Measurements from ENCODE around the gene CIAO2A.
A peak's percentile ranks its signal among the peaks of the same experiment; 100 is the strongest.

The CIAO2A gene

GRCh38 chr15:64034519-64034918 is 59.1 kb downstream of the CIAO2A start:
- H3K9ac ChIP-seq: no peak overlapping the region
- TF ChIP-seq Cebpa-rat (IDR thresholded peaks at IDR 0.05): no peak
- H3K4me3 ChIP-seq: no peak overlapping the region
- no peaks in the 10 kb centered on the region for H4K20me1 ChIP-seq
- H3K27me3 ChIP-seq: 0 out of 22 replicates have a peak, but pooled peaks cover 0 to under 1% (median 0%) of the 10 kb centered on the region in 11 experiments
- H3K4me1 ChIP-seq: peaks cover 8 to 17% (median 12%) of the 10 kb centered on the region in 10 experiments; a peak in 14 of 20 replicates
- no peaks in the 10 kb centered on the region for H3K36me3 ChIP-seq
- no peaks in the 10 kb centered on the region for H3K9me3 ChIP-seq (replicated peaks in 1 of 11)
- H3K4me2 ChIP-seq: no peak overlapping the region
- H3K27ac ChIP-seq: no peak overlapping the region

GRCh38 chr15:64032329-64032728 is 61.3 kb downstream of the CIAO2A start:
- H3K9me3 ChIP-seq (replicated peaks in 1 of 11): no peaks in the 10 kb centered on the region
- no peaks in the 10 kb centered on the region for H4K20me1 ChIP-seq
- H3K27ac ChIP-seq: no peak overlapping the region
- H3K4me3 ChIP-seq: no peak overlapping the region
- no peaks in the 10 kb centered on the region for H3K36me3 ChIP-seq
- H3K4me2 ChIP-seq: peak overlapping the region in 7 of 11 experiments; percentile 15 to 34 (median 21); a peak in 6 of 22 replicates
- H3K27me3 ChIP-seq: no peaks in the 10 kb centered on the region
- no peak overlapping the region for H3K9ac ChIP-seq
- peaks cover 0 to 13% (median 8%) of the 10 kb centered on the region in 10 experiments; a peak in 13 of 20 replicates for H3K4me1 ChIP-seq
- no peak for TF ChIP-seq Cebpa-rat (IDR thresholded peaks at IDR 0.05)

GRCh38 chr15:64030123-64030522 is 63.5 kb downstream of the CIAO2A start:
- no peaks in the 10 kb centered on the region for H3K27me3 ChIP-seq
- H3K4me1 ChIP-seq: peaks cover 0 to 20% (median 8%) of the 10 kb centered on the region in 10 experiments; a peak in 9 of 20 replicates
- H3K36me3 ChIP-seq: no peaks in the 10 kb centered on the region
- no peak overlapping the region for H3K4me2 ChIP-seq
- no peak overlapping the region for H3K4me3 ChIP-seq
- no peak overlapping the region for H3K27ac ChIP-seq
- no peaks in the 10 kb centered on the region for H3K9me3 ChIP-seq (replicated peaks in 1 of 11)
- no peak for TF ChIP-seq Cebpa-rat (IDR thresholded peaks at IDR 0.05)
- no peaks in the 10 kb centered on the region for H4K20me1 ChIP-seq
- no peak overlapping the region for H3K9ac ChIP-seq

- Histone ChIP-seq H3K36me3 (no peaks in the 10 kb centered on the region), H3K9me3 (replicated peaks in 1 of 11) (no peaks in the 10 kb centered on the region), H3K4me2 (no peak overlapping the region), H4K20me1 (no peaks in the 10 kb centered on the region), H3K27ac (no peak overlapping the region), H3K27me3 (no peaks in the 10 kb centered on the region), H3K4me3 (no peak overlapping the region), H3K4me1 (peaks cover 0 to 25% (median 12%) of the 10 kb centered on the region in 10 experiments; a peak in 14 of 20 replicates), H3K9ac (no peak overlapping the region)
- no peak for TF ChIP-seq Cebpa-rat (IDR thresholded peaks at IDR 0.05)
Observed at GRCh38 chr15:64029633-64030032, 64.0 kb downstream of the CIAO2A start.

GRCh38 chr15:64029110-64029509 is 64.5 kb downstream of the CIAO2A start:
- Histone ChIP-seq H3K36me3 (no peaks in the 10 kb centered on the region), H3K4me3 (no peak overlapping the region), H3K9me3 (replicated peaks in 1 of 11) (no peaks in the 10 kb centered on the region), H3K4me2 (no peak overlapping the region), H3K27ac (no peak overlapping the region), H3K9ac (no peak overlapping the region), H3K4me1 (peaks cover 0 to 31% (median 17%) of the 10 kb centered on the region in 10 experiments; a peak in 14 of 20 replicates), H3K27me3 (no peaks in the 10 kb centered on the region), H4K20me1 (no peaks in the 10 kb centered on the region)
- TF ChIP-seq Cebpa-rat (IDR thresholded peaks at IDR 0.05): no peak

GRCh38 chr15:64026591-64026990 is 67.0 kb downstream of the CIAO2A start:
- no peak overlapping the region for H3K27ac ChIP-seq
- no peak overlapping the region for H3K4me2 ChIP-seq
- no peak overlapping the region for H3K9ac ChIP-seq
- TF ChIP-seq Cebpa-rat (IDR thresholded peaks at IDR 0.05): no peak
- peaks cover 0 to 22% (median 11%) of the 10 kb centered on the region in 10 experiments; a peak in 13 of 20 replicates for H3K4me1 ChIP-seq
- H3K27me3 ChIP-seq: no peaks in the 10 kb centered on the region
- no peaks in the 10 kb centered on the region for H4K20me1 ChIP-seq
- no peak overlapping the region for H3K4me3 ChIP-seq
- no peaks in the 10 kb centered on the region for H3K36me3 ChIP-seq
- H3K9me3 ChIP-seq (replicated peaks in 1 of 11): peaks cover 0 to 1% (median 0%) of the 10 kb centered on the region in 11 experiments; a peak in 7 of 22 replicates

- Histone ChIP-seq H3K9me3 (replicated peaks in 1 of 11) (peaks cover 8 to 20% (median 14%) of the 10 kb centered on the region in 11 experiments; a peak in 19 of 22 replicates), H3K27ac (no peak overlapping the region), H3K4me2 (peak overlapping the region in 8 of 11 experiments; percentile 21 to 52 (median 34); a peak in 14 of 22 replicates), H3K9ac (no peak overlapping the region), H3K4me3 (no peak overlapping the region), H4K20me1 (no peaks in the 10 kb centered on the region), H3K36me3 (no peaks in the 10 kb centered on the region), H3K27me3 (no peaks in the 10 kb centered on the region), H3K4me1 (peaks cover 0 to 22% (median 11%) of the 10 kb centered on the region in 10 experiments; a peak in 13 of 20 replicates)
- no peak for TF ChIP-seq Cebpa-rat (IDR thresholded peaks at IDR 0.05)
Observed at GRCh38 chr15:64024172-64025050, 69.2 kb downstream of the CIAO2A start.

GRCh38 chr15:64023220-64023619 is 70.4 kb downstream of the CIAO2A start:
- H3K9me3 ChIP-seq (replicated peaks in 1 of 11): peaks cover 8 to 20% (median 14%) of the 10 kb centered on the region in 11 experiments; a peak in 19 of 22 replicates
- H3K27ac ChIP-seq: no peak overlapping the region
- no peaks in the 10 kb centered on the region for H3K27me3 ChIP-seq
- TF ChIP-seq Cebpa-rat (IDR thresholded peaks at IDR 0.05): no peak
- H3K4me3 ChIP-seq: no peak overlapping the region
- H3K4me2 ChIP-seq: no peak overlapping the region
- H4K20me1 ChIP-seq: no peaks in the 10 kb centered on the region
- peaks cover 0 to 22% (median 11%) of the 10 kb centered on the region in 10 experiments; a peak in 13 of 20 replicates for H3K4me1 ChIP-seq
- no peak overlapping the region for H3K9ac ChIP-seq
- no peaks in the 10 kb centered on the region for H3K36me3 ChIP-seq

- Histone ChIP-seq H3K36me3 (no peaks in the 10 kb centered on the region), H3K4me3 (no peak overlapping the region), H3K9ac (no peak overlapping the region), H3K27me3 (no peaks in the 10 kb centered on the region), H4K20me1 (no peaks in the 10 kb centered on the region), H3K9me3 (replicated peaks in 1 of 11) (peaks cover 8 to 20% (median 14%) of the 10 kb centered on the region in 11 experiments; a peak in 19 of 22 replicates), H3K27ac (no peak overlapping the region), H3K4me1 (peaks cover 0 to 22% (median 11%) of the 10 kb centered on the region in 10 experiments; a peak in 13 of 20 replicates), H3K4me2 (no peak overlapping the region)
- TF ChIP-seq Cebpa-rat (IDR thresholded peaks at IDR 0.05): no peak
Observed at GRCh38 chr15:64022571-64022970, 71.1 kb downstream of the CIAO2A start.

Measured in BLaER1 treated with 17β-estradiol and CSF1 and Interleukin-3, amounts not matched to agents 10 nM and 100 nM (cell line).